Esophagus muscularis mucosa (tissue), 4 donors: ENCODE measurements around the gene IGFL4. TPM values are rescaled to one million over a fixed set of nuclear protein-coding genes. Genes with fewer than 3 reads are reported as not detected.

Experiments used
- DNase-seq: peaks from one replicate; pipeline ENCODE4 v3.0.0-alpha.2; 2017; ENCODE audit errors: extremely low spot score
- H3K27ac ChIP-seq, 4 donors: fragments of 200-600 bp; sonication (generic); replicated peaks in 1 of 4; 1 replicate in 3 of 4; 2 replicates in 1 of 4; pipeline ENCODE4 v1.5.1; 2016 to 2019; ENCODE audit warnings: mild to moderate bottlenecking in 1 of 4
- H3K27me3 ChIP-seq, 4 donors: fragments of 200-600 bp; sonication (generic); one replicate each; pipeline versions ENCODE4 v1.5.1 to v1.6.0; 2016 to 2019
- H3K36me3 ChIP-seq, 4 donors: fragments of 200-600 bp; sonication (generic); one replicate each; pipeline ENCODE4 v1.5.1; 2016 to 2019
- H3K4me1 ChIP-seq, 4 donors: fragments of 200-600 bp; sonication (generic); one replicate each; pipeline ENCODE4 v1.5.1; 2016 to 2019
- H3K4me3 ChIP-seq, 4 donors: fragments of 200-600 bp; sonication (generic); 1 replicate in 2 of 4; 2 replicates in 2 of 4; pipeline ENCODE4 v1.5.1; 2016 to 2019; ENCODE audit warnings: mild to moderate bottlenecking in 4 of 4, moderate library complexity in 1 of 4
- H3K9me3 ChIP-seq, 4 donors: fragments of 200-600 bp; sonication (generic); 1 replicate in 3 of 4; 2 replicates in 1 of 4; pipeline ENCODE4 v1.5.1; 2016 to 2019
- CTCF ChIP-seq, 3 experiments: fragments of 200-600 bp in 2 of 3; fragments of 450-650 bp in 1 of 3; sonication (generic) in 2 of 3; IDR thresholded peaks; one replicate each; pipeline ENCODE4 v1.5.1; 2017 to 2019; ENCODE audit warnings: antibody characterized with exemption in 3 of 3, mild to moderate bottlenecking in 2 of 3, moderate library complexity in 1 of 3
- EP300 ChIP-seq: sonication (generic); formaldehyde crosslinking; IDR thresholded peaks from one replicate; pipeline ENCODE4 v1.6.1; 2017; ENCODE audit warnings: antibody characterized with exemption
- POLR2A ChIP-seq: fragments of 450-650 bp; IDR thresholded peaks from one replicate; pipeline ENCODE4 v1.6.1; 2017; ENCODE audit warnings: antibody characterized with exemption, moderate library complexity, mild to moderate bottlenecking, low read depth
- POLR2AphosphoS5 ChIP-seq, 2 donors: sonication (generic); formaldehyde crosslinking; IDR thresholded peaks; one replicate each; pipeline ENCODE4 v1.6.1; 2017; ENCODE audit warnings: antibody characterized with exemption in 2 of 2
- WGBS: methylation state at CpG from one replicate; pipeline ENCODE4 v1.1.5; 2018; 5-methylcytosine and 5-hydroxymethylcytosine counted together
- intact Hi-C: fragments of 100-400 bp; cut with DNase I; formaldehyde crosslinking; loops from one replicate; pipeline ENCODE4 v1.15.1; 2023
- total RNA-seq, 4 donors: library from RNA; depleted of rRNA; stranded (reverse); fragments of >200 nt; gene quantifications; one replicate each; pipeline versions ENCODE4 v1.1.0 to v1.2.1, GENCODE V29; 2016

IGFL4 gene
- total RNA-seq, 4 donors from 2014 or later: not detected

DNA sequence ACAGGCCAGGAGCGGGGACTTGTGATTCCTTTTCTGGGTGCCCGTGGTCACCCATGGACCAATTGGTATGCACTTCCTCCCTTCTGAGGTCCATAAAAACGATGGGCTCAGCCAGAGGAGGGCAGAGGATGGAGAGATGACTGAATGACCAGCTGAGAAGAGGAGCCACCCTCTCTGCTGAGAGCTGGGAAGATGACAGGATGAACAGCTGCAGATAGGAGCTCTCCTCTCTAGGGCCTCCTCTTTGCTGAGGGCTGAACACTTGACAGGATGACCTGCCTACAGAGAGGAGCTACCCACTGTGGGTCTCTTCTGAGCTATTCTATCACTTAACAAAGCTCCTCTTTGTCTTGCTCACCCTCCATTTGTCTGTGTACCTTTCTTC lies 4.1 kb downstream of the IGFL4 start:
- TF ChIP-seq POLR2A (no peak), EP300 (no peak), POLR2AphosphoS5 (IDR thresholded peaks at IDR 0.05) (no peak), CTCF (IDR thresholded peaks at IDR 0.05) (no peak)
- intact Hi-C loops: no loop called here
- no peaks in the 10 kb centered on the region for H3K9me3 ChIP-seq
- no peaks in the 10 kb centered on the region for H3K4me1 ChIP-seq
- no peaks in the 10 kb centered on the region for H3K36me3 ChIP-seq
- 69% methylated on average over 3 of the region's 3 CpGs for WGBS
- no peak overlapping the region for H3K4me3 ChIP-seq
- peaks cover 0 to 41% (median 7%) of the 10 kb centered on the region in 4 donors for H3K27me3 ChIP-seq
- H3K27ac ChIP-seq: no peak overlapping the region
- no peak for DNase-seq

DNA sequence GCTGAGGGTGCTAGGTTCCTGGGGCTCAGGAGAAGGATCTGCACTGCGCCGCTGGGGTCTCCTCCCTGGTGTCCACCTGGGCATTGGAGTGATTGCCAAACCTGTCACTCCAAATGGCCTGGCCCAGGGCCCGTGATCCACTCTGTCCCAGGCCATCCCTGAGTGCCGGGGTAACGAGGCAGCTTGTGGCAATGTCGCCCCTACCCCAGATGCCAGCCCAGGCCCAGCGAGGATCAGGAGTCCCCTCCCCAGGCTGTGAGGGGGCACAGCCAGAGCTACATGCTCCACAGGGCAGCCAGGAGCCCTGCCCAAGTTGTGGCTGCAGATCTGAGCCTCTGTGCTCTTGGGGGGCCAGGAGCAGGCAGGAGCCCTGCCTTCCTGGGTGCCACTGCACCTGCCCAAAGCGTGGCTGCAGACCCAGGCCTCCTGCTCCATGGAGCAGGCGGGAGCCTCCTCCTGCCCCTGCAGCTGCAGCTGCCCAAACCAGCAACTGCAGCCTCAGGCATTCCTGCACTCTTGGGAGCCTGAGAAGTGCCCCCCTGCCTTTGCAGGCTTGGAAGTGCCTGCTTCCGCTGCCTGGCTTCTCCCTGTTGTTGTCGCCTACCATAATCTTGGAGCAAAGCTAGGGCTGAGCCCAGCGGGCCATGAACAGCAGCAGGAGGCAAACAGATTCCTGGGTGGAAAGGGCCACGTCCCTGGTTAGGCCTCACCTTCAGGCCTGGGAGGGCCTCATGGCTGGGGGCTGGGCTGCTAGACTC lies 4.6 kb downstream of the IGFL4 start:
- DNase-seq: no peak
- H3K4me3 ChIP-seq: no peak overlapping the region

GRCh38 chr19:46035546-46035945 lies 5.3 kb downstream of the IGFL4 start:
- TF ChIP-seq CTCF (IDR thresholded peaks at IDR 0.05) (no peak), POLR2AphosphoS5 (IDR thresholded peaks at IDR 0.05) (no peak), EP300 (no peak), POLR2A (no peak)

More for the DNA sequence above, 4.6 kb downstream of the IGFL4 start:
- Histone ChIP-seq H3K36me3 (no peaks in the 10 kb centered on the region), H3K27me3 (peaks cover 0 to 38% (median 7%) of the 10 kb centered on the region in 4 donors), H3K27ac (no peak overlapping the region), H3K4me1 (no peaks in the 10 kb centered on the region), H3K9me3 (no peaks in the 10 kb centered on the region)
- TF ChIP-seq POLR2A (no peak), EP300 (no peak), CTCF (IDR thresholded peaks at IDR 0.05) (no peak), POLR2AphosphoS5 (IDR thresholded peaks at IDR 0.05) (no peak)
- 87% methylated on average over 3 of the region's 13 CpGs for WGBS
- intact Hi-C loops: no loop called here

GRCh38 chr19:46033401-46033800 lies 7.4 kb downstream of the IGFL4 start:
- Histone ChIP-seq H3K36me3 (no peaks in the 10 kb centered on the region), H3K27ac (no peak overlapping the region), H3K27me3 (peaks cover 0 to 23% (median 2%) of the 10 kb centered on the region in 4 donors), H3K4me3 (no peak overlapping the region), H3K4me1 (peaks cover 0 to 5% (median 0%) of the 10 kb centered on the region in 4 donors), H3K9me3 (no peaks in the 10 kb centered on the region)
- WGBS: no CpG with 5 or more reads among the region's 11 CpGs
- intact Hi-C loops: loop anchor here (5.0 kb wide), 1 partner anchor 159 kb away; no protein-coding TSS in a partner anchor
- DNase-seq: peak; percentile 87
- TF ChIP-seq EP300 (no peak), POLR2AphosphoS5 (IDR thresholded peaks at IDR 0.05) (no peak), POLR2A (no peak), CTCF (IDR thresholded peaks at IDR 0.05) (no peak)

More at GRCh38 chr19:46035546-46035945, 5.3 kb downstream of the IGFL4 start:
- Histone ChIP-seq H3K4me1 (no peaks in the 10 kb centered on the region), H3K27ac (no peak overlapping the region), H3K36me3 (no peaks in the 10 kb centered on the region), H3K9me3 (no peaks in the 10 kb centered on the region), H3K27me3 (peaks cover 0 to 32% (median 4%) of the 10 kb centered on the region in 4 donors), H3K4me3 (no peak overlapping the region)
- 83% methylated on average over 5 of the region's 6 CpGs for WGBS
- intact Hi-C loops: no loop called here
- no peak for DNase-seq
